ENCODE measurements around the gene TRIP10. TPM values are rescaled to one million over a fixed set of nuclear protein-coding genes. Genes with fewer than 3 reads are reported as not detected.

Gene TRIP10
- total and polyA plus RNA-seq, 2 of the 4 experiments (the other 2 are of a cell fraction), result 39.1 to 47.0 TPM

GRCh38 chr19:6751189-6751588 is 11.7 kb downstream of the TRIP10 start:
- no peak overlapping the region for H2BK5ac ChIP-seq (ENCODE audit: low read depth, low read length, poor library complexity, severe bottlenecking)
- H3K4me1 ChIP-seq (ENCODE audit: control insufficient read depth, insufficient read depth, low read length), result no peaks in the 10 kb centered on the region
- no peak overlapping the region for H3K27ac ChIP-seq (ENCODE audit: insufficient read depth, low read length)
- H3K23ac ChIP-seq (ENCODE audit: low read depth, low read length), result no peak overlapping the region
- 80% methylated on average over 2 of the region's 16 CpGs; no CpG with 5 or more reads in 1 of the 2 experiments for WGBS, 2 experiments (ENCODE audit: extremely low coverage in 2 of 2, insufficient read length in 1 of 2)
- no peak overlapping the region for H2BK20ac ChIP-seq (ENCODE audit: low read depth, low read length)
- dilution Hi-C loops (cut with HindIII; ENCODE audit: low sequenced_read_pairs, unreplicated experiment), result no loop called here
- no peak overlapping the region for H3K14ac ChIP-seq (replicated peaks; ENCODE audit: low read depth, low read length)
- no peak overlapping the region for H4K91ac ChIP-seq (ENCODE audit: insufficient read depth, low read depth, low read length)
- no peak overlapping the region for H2AK5ac ChIP-seq (ENCODE audit: low read depth, low read length)
- no peak overlapping the region for H2AK9ac ChIP-seq (replicated peaks; ENCODE audit: low read depth, low read length, poor library complexity)
- H4K8ac ChIP-seq (ENCODE audit: low read depth in 2 of 2, low read length in 2 of 2), result no peak overlapping the region
- in situ Hi-C loops (cut with MboI; ENCODE audit: low sequenced_read_pairs), result no loop called here
- ATAC-seq (ENCODE audit: low read depth), result no peak
- DNase-seq, result no peak
- no peaks in the 10 kb centered on the region for H3K27me3 ChIP-seq (ENCODE audit: control insufficient read depth, insufficient read depth, low read length)
- no peak overlapping the region for H3K4me2 ChIP-seq (ENCODE audit: low read depth, low read length)
- H3K18ac ChIP-seq (ENCODE audit: low read depth, low read length), result no peak overlapping the region
- H3K9me3 ChIP-seq (ENCODE audit: control insufficient read depth, insufficient read depth, low read length), result no peaks in the 10 kb centered on the region
- POLR2A ChIA-PET (ENCODE audit: unreplicated experiment), result no interaction called here
- H3K56ac ChIP-seq (ENCODE audit: extremely low read depth, insufficient read depth, low read length), result no peak overlapping the region
- intact Hi-C loops (cut with micrococcal nuclease), result no loop called here
- no peaks in the 10 kb centered on the region for H3K9me1 ChIP-seq (ENCODE audit: insufficient read depth, low read length)
- H3K36me3 ChIP-seq (ENCODE audit: control insufficient read depth, insufficient read depth, low read length), result peaks cover 48% of the 10 kb centered on the region
- H3K79me1 ChIP-seq (ENCODE audit: low read depth in 1 of 2, low read length in 2 of 2), result peaks cover 9 to 11% of the 10 kb centered on the region in 2 experiments
- no TSS peak for BruUV-seq (replicated peaks)
- CTCF ChIA-PET, result no interaction called here
- no peak overlapping the region for H3K4ac ChIP-seq (ENCODE audit: low read depth, low read length)
- no peak overlapping the region for H4K5ac ChIP-seq (ENCODE audit: low read depth, low read length)
- no peak overlapping the region for H2BK120ac ChIP-seq (ENCODE audit: low read depth, low read length)
- no peak overlapping the region for H2AFZ ChIP-seq (replicated peaks; ENCODE audit: low read length, poor library complexity)
- TF ChIP-seq CHD1 (IDR thresholded peaks at IDR 0.05; ENCODE audit: low read depth, low read length) (no peak), ELK1 (IDR thresholded peaks at IDR 0.05; ENCODE audit: borderline replicate concordance, low read depth, low read length) (no peak), RAD21 (IDR thresholded peaks at IDR 0.05; ENCODE audit: low read length) (no peak), SMC3 (IDR thresholded peaks at IDR 0.05; ENCODE audit: low read depth, low read length) (no peak), USF2 (IDR thresholded peaks at IDR 0.05; ENCODE audit: low read depth, low read length) (no peak), CTCF (conservative IDR thresholded peaks at IDR 0.05; ENCODE audit: low read depth, low read length) (no peak), RCOR1 (IDR thresholded peaks at IDR 0.05; ENCODE audit: insufficient replicate concordance, low read length) (no peak), MAFK (IDR thresholded peaks at IDR 0.05; ENCODE audit: low read depth, low read length) (no peak), MAZ (IDR thresholded peaks at IDR 0.05; ENCODE audit: borderline replicate concordance, low read depth, low read length) (no peak), NFE2L2 (IDR thresholded peaks at IDR 0.05; ENCODE audit: low read depth, low read length) (no peak)
- no peak overlapping the region for H3K4me3 ChIP-seq (ENCODE audit: insufficient read depth, low read depth, low read length)
- no peaks in the 10 kb centered on the region for H4K20me1 ChIP-seq (ENCODE audit: insufficient read depth, low read length)
- no peak overlapping the region for H3K9ac ChIP-seq (ENCODE audit: low read depth, low read length)
- no peak overlapping the region for H2BK15ac ChIP-seq (ENCODE audit: low read depth, low read length)
